GM21367 (cell line): Measurements from ENCODE around the gene SPEG.

Experiments used
- ATAC-seq: cut with Tn5 transposase; IDR thresholded peaks from one replicate; pipeline ENCODE4 v1.9.1; 2021; ENCODE audit not compliant: unreplicated experiment

The SPEG gene

DNA sequence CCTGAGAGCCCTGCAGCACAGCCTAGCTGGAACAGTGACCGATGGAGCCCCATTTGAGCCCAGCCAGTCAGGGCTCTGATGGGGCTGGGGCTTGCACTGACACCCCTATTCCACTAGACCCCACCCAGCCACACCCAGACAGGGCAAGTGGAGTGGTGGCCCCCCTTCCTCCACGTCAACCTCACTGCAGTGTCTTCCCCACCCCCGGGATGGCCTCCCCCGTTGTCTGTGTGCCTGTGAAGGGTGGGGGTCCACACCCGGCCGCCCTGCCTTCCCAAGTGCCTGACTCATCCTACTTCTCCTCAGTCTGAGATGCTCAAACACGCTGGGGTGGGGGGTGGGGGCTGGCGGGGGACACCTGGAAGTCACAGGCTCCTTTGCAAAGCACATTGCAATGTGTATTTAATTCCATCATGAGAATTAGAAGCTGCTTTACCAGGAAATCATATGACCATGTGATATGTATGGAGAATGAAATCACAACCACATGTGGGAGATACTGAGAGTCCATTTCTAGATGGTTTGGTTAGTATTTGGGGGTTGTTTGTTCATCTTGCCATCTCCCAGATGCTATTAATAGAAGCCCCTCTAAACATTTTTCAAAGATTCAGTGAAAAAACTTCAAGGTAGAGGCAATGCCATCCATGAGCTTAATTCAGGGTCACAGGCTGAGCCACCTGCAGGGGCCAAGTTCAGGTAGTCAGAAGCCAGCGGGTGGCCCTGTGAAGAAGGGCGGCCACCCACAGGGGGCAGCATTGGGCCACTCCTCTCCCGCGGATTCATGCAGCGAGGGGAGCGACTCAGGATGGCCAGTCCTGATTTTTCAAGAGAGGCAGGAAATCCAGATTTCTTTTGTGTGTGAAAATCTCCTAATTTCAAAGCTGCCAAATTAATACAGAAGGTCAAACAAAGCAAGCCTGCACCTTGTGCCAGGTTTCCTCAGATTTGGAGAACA lies 41.3 kb downstream of the SPEG start:
- no peak for ATAC-seq

DNA sequence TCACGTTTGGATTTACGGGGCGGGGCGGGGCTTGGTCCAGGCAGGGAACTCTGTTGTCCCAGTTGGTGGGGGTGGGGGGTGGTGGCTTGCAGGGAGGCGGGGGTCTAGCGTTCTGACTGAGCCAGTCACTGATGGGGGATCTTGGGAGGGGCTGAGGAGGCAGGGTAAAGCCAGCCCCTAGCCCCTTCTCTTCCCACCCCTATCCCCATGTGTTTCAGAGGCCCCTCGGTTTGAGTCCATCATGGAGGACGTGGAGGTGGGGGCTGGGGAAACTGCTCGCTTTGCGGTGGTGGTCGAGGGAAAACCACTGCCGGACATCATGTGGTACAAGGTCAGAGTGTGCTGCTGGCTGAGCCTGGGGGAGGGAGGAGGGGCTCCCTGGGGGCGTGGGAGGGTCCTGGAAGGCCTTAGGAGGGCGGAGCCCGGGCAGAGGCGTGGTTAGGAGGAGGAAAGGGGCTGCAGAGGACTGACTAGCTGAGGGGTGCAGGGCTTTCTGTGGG lies 42.1 kb downstream of the SPEG start:
- no peak for ATAC-seq

GRCh38 chr2:219477179-219477578 lies 42.5 kb downstream of the SPEG start:
- ATAC-seq: no peak

GRCh38 chr2:219477815-219478214 lies 43.2 kb downstream of the SPEG start:
- no peak for ATAC-seq

- no peak for ATAC-seq
Observed at GRCh38 chr2:219478916-219479315, 44.3 kb downstream of the SPEG start.

- ATAC-seq: no peak
Observed at GRCh38 chr2:219480004-219480403, 45.4 kb downstream of the SPEG start.

- ATAC-seq: no peak
Observed at GRCh38 chr2:219482674-219483405, 48.2 kb downstream of the SPEG start.

- no peak for ATAC-seq
Observed at GRCh38 chr2:219483451-219484342, 49.1 kb downstream of the SPEG start.

- no peak for ATAC-seq
Observed at GRCh38 chr2:219484343-219485200, 49.9 kb downstream of the SPEG start.

- ATAC-seq: no peak
Observed at GRCh38 chr2:219485201-219485580, 50.5 kb downstream of the SPEG start.

- ATAC-seq: no peak
Observed at GRCh38 chr2:219486380-219486959, 51.8 kb downstream of the SPEG start.

GRCh38 chr2:219488149-219488843 lies 53.7 kb downstream of the SPEG start:
- no peak for ATAC-seq

GRCh38 chr2:219488844-219489194 lies 54.2 kb downstream of the SPEG start:
- ATAC-seq: no peak

GRCh38 chr2:219489315-219489714 lies 54.7 kb downstream of the SPEG start:
- ATAC-seq: no peak

DNA sequence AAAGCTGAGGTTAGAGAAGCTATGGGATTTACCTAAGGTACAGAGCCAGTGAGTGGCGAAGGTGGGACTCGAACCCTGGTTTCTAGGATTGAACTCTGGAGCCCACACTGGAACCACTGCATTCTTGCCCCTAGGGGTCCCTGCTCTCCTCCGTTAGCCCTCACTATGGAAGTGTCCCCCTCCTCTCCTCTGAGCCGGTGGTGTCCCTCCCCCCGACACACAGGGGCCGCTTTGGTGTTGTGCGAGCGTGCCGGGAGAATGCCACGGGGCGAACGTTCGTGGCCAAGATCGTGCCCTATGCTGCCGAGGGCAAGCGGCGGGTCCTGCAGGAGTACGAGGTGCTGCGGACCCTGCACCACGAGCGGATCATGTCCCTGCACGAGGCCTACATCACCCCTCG lies 55.5 kb downstream of the SPEG start:
- ATAC-seq: no peak

DNA sequence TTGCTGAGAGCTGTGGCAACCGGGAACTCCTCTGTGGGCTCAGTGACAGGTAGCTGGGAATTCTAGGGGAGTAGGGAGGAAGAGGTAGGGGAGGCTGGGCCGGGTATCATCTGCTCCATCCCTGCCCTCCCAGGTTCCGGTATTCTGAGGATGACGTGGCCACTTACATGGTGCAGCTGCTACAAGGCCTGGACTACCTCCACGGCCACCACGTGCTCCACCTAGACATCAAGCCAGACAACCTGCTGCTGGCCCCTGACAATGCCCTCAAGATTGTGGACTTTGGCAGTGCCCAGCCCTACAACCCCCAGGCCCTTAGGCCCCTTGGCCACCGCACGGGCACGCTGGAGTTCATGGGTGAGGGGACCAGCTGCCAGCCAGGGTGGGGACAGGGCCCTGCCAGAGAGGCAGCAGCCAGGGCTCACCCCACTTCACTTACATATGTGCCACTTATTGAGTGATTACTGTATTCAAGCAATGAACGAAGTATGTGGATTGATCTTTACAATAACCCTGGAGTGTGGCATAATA lies 56.0 kb downstream of the SPEG start:
- no peak for ATAC-seq

DNA sequence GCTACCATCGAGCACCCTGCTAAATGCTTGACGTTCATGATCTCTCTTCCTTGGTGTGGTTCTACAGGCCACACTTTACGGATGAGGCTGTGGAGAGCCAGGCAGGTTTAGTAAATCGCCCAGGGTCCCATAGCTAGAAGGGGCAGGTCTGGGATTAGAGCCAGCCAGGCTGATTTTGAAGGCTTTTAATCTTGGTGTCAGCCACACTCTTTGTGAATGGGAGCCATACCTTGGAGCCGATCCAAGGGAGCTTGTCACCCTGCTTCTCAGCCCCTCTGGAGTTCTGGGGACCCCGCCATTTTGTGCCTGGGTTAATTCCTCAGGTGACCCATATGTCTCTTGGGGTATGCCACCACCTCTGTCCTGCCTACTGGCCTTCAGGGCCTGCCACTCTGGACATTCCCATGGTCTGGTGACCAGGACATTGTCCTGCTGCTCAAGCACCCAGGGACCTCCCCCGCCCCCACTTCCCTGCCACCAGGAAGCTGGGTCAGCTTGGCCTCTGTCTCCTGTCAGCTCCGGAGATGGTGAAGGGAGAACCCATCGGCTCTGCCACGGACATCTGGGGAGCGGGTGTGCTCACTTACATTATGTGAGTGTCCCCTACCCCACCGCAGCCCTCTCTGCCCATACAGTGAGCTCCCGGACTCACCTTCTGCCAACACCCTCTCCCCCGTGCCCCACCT lies 56.8 kb downstream of the SPEG start:
- ATAC-seq: no peak

DNA sequence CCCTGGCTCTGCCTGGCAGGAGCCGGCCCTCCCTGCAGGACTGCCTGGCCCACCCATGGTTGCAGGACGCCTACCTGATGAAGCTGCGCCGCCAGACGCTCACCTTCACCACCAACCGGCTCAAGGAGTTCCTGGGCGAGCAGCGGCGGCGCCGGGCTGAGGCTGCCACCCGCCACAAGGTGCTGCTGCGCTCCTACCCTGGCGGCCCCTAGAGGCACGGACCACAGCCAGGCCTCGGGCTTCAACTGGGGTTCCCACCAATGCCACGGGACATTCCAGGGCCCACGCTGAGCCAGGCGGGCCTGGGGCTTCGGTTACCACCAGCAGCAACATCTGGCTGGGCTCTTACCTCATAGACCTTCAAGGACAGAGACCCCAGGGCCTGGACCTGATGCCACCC lies 57.9 kb downstream of the SPEG start:
- no peak for ATAC-seq
